NCI-H1092 treated with DMSO at 0.1 percent for 48 hours (cell line): ENCODE data around the gene TSHZ3.

ENCODE experiments used
- DNase-seq: peaks from one replicate; lab custom pipeline; 2025; lab: John Stamatoyannopoulos, UW

The TSHZ3 gene

GRCh38 chr19:31231237-31231636 lies 118.0 kb downstream of the TSHZ3 start:
- DNase-seq = no peak

GRCh38 chr19:31226151-31226935 lies 122.9 kb downstream of the TSHZ3 start:
- no peak for DNase-seq
